ENCODE results near the gene PIGH.

GRCh38 chr14:67574806-67575205 is 25.3 kb downstream of the PIGH start:
- TF ChIP-seq CTCF (IDR thresholded peaks at IDR 0.05; ENCODE audit: low read depth, low read length): no peak
- no peak for TF ChIP-seq EZH2phosphoT487 (IDR thresholded peaks at IDR 0.05; ENCODE audit: low read depth)
